ENCODE results near the gene MYO1D.

DNA sequence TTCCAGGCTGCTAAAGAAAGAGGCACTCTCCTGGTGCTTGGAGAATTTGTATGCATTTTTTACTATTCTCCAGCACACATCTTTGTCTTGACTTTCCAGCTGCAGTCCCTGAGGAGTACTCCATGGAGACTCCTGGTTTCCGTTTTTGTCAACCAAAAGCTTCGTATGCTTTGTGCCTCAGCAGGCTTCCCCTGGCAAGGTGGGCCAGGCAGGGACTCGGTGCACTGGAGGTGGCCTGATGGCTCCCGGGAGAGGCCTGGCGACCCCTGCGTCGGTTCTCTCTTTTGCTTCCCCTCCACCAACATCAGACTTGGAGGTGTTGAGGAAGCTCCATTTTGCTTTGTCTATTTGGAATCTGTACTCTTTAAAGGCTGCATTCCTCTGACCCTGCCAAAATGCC lies 366.5 kb downstream of the MYO1D start:
- TF ChIP-seq POLR2A (IDR thresholded peaks at IDR 0.05) = no peak
- no peak for TF ChIP-seq EP300 (IDR thresholded peaks at IDR 0.05; ENCODE audit: low read depth)
- no peak for TF ChIP-seq POLR2AphosphoS5 (IDR thresholded peaks at IDR 0.05)
